NCI-H146 treated with DMSO at 0.1 percent for 48 hours (cell line): ENCODE results near the gene ZNF654.
"Not testable (repeated sequence)": the region's sequence is repeated elsewhere in the genome, so short reads cannot be mapped to it uniquely, and the experiment has no call there.

Experiments
- DNase-seq: peaks from one replicate; lab custom pipeline; 2025; ENCODE audit not compliant: unreplicated experiment; lab: John Stamatoyannopoulos, UW

Gene ZNF654

GRCh38 chr3:88059380-88060170 is 520 bp downstream of the ZNF654 start:
- DNase-seq: no peak

- no peak for DNase-seq
These were observed 2.7 kb downstream of the ZNF654 start for GRCh38 chr3:88061746-88062145.

GRCh38 chr3:88075072-88075471 is 16.0 kb downstream of the ZNF654 start:
- DNase-seq: no peak

GRCh38 chr3:88075497-88075896 is 16.4 kb downstream of the ZNF654 start:
- no peak for DNase-seq

- DNase-seq: no peak
These were observed 17.7 kb downstream of the ZNF654 start for GRCh38 chr3:88076712-88077111.

- no peak for DNase-seq
These were observed 19.9 kb downstream of the ZNF654 start for GRCh38 chr3:88078932-88079331.

- DNase-seq: no peak
These were observed 23.8 kb downstream of the ZNF654 start for GRCh38 chr3:88082854-88083253.

- no peak for DNase-seq
These were observed 25.0 kb downstream of the ZNF654 start for GRCh38 chr3:88084097-88084501.

- no peak for DNase-seq
These were observed 31.6 kb downstream of the ZNF654 start for GRCh38 chr3:88090681-88091080.

GRCh38 chr3:88092270-88092669 is 33.2 kb downstream of the ZNF654 start:
- DNase-seq: no peak

- no peak for DNase-seq
These were observed 34.2 kb downstream of the ZNF654 start for GRCh38 chr3:88093266-88093665.

- no peak for DNase-seq
These were observed 42.1 kb downstream of the ZNF654 start for GRCh38 chr3:88101142-88101541.

GRCh38 chr3:88105325-88105724 is 46.3 kb downstream of the ZNF654 start:
- DNase-seq: no peak

- no peak for DNase-seq
These were observed 53.2 kb downstream of the ZNF654 start for GRCh38 chr3:88112289-88112688.

- DNase-seq: peak; percentile 43
These were observed 54.5 kb downstream of the ZNF654 start for GRCh38 chr3:88113311-88114162.

- DNase-seq: no peak
These were observed 56.0 kb downstream of the ZNF654 start for GRCh38 chr3:88114878-88115549.

GRCh38 chr3:88117683-88118082 is 58.6 kb downstream of the ZNF654 start:
- DNase-seq: no peak

- not testable (repeated sequence) for DNase-seq
These were observed 59.5 kb downstream of the ZNF654 start for GRCh38 chr3:88118603-88119002.

- DNase-seq: no peak
These were observed 64.5 kb downstream of the ZNF654 start for GRCh38 chr3:88123526-88123925.

GRCh38 chr3:88131695-88132094 is 72.6 kb downstream of the ZNF654 start:
- DNase-seq: no peak

GRCh38 chr3:88132894-88133293 is 73.8 kb downstream of the ZNF654 start:
- DNase-seq: no peak
